Neural cell (in vitro differentiated cells): ENCODE measurements around the gene ATG2B. TPM values are rescaled to one million over a fixed set of nuclear protein-coding genes. Genes with fewer than 3 reads are reported as not detected.
A peak's percentile ranks its signal among the peaks of the same experiment; 100 is the strongest.

ENCODE experiments used
- H2AFZ ChIP-seq: fragments of 200-600, 300-800 bp; sonication (generic), shearing (Covaris generic); 2 replicates; pipeline ENCODE4 v1.6.0; 2014; ENCODE audit warnings: low read depth, mild to moderate bottlenecking, antibody characterized with exemption, low read length, moderate library complexity
- H3F3A ChIP-seq: fragments of 200-600 bp; shearing (Covaris generic); 2 replicates; pipeline ENCODE4 v1.6.1; 2016; ENCODE audit warnings: mild to moderate bottlenecking, moderate library complexity, mixed read lengths, antibody characterized with exemption, low read length; ENCODE audit not compliant: insufficient read depth, poor library complexity, severe bottlenecking
- H3K27ac ChIP-seq: fragments of 200-600, 300-800 bp; sonication (generic), shearing (Covaris generic); 2 replicates; pipeline ENCODE4 v1.5.1; 2014; ENCODE audit warnings: mild to moderate bottlenecking, low read length, moderate library complexity
- H3K27me3 ChIP-seq: fragments of 300-800, 200-600 bp; sonication (generic), shearing (Covaris generic); 2 replicates; pipeline ENCODE4 v1.6.0; 2014; ENCODE audit warnings: mild to moderate bottlenecking, low read depth, low read length, moderate library complexity; ENCODE audit not compliant: insufficient read depth
- H3K36me3 ChIP-seq: fragments of 300-800, 200-600 bp; sonication (generic), shearing (Covaris generic); 2 replicates; pipeline ENCODE4 v1.5.1; 2014; ENCODE audit warnings: mild to moderate bottlenecking, antibody characterized with exemption, low read length, moderate library complexity; ENCODE audit not compliant: insufficient read depth
- H3K4me2 ChIP-seq: fragments of 300-800, 200-600 bp; sonication (generic), shearing (Covaris generic); 2 replicates; pipeline ENCODE4 v1.6.0; 2014; ENCODE audit warnings: mild to moderate bottlenecking, low read length
- H3K4me3 ChIP-seq: fragments of 300-800, 200-600 bp; sonication (generic), shearing (Covaris generic); 2 replicates; pipeline ENCODE4 v1.5.1; 2014; ENCODE audit warnings: mild to moderate bottlenecking, low read length, moderate library complexity
- H3K79me2 ChIP-seq: fragments of 200-600 bp; shearing (Covaris generic); replicated peaks from 2 replicates; pipeline ENCODE4 v1.6.0; 2014; ENCODE audit warnings: mild to moderate bottlenecking, low read length, moderate library complexity; ENCODE audit not compliant: insufficient read depth
- H3K9ac ChIP-seq: fragments of 300-800, 200-600 bp; sonication (generic), shearing (Covaris generic); 2 replicates; pipeline ENCODE4 v1.6.1; 2016; ENCODE audit warnings: mild to moderate bottlenecking, low read length, mixed read lengths
- H3K9me2 ChIP-seq: fragments of 200-600 bp; shearing (Covaris generic); 2 replicates; pipeline ENCODE4 v1.6.1; 2016; ENCODE audit warnings: mild to moderate bottlenecking, low read length, mixed read lengths; ENCODE audit not compliant: insufficient read depth
- H3K9me3 ChIP-seq: fragments of 200-600, 300-800 bp; sonication (generic), shearing (Covaris generic); 2 replicates; pipeline ENCODE4 v1.6.1; 2016; ENCODE audit warnings: mild to moderate bottlenecking, mixed run types, low read length, moderate library complexity, mixed read lengths
- H4K20me1 ChIP-seq: fragments of 200-600 bp; shearing (Covaris generic); 2 replicates; pipeline ENCODE4 v1.6.1; 2016; ENCODE audit warnings: mild to moderate bottlenecking, mixed run types; ENCODE audit not compliant: insufficient read depth
- EP300 ChIP-seq: fragments of 450-650 bp; conservative IDR thresholded peaks from 2 replicates; pipeline ENCODE4 v1.6.1; 2014; ENCODE audit warnings: antibody characterized with exemption, mild to moderate bottlenecking, moderate library complexity; ENCODE audit not compliant: poor library complexity, severe bottlenecking
- EZH2 ChIP-seq: fragments of 200-600, 300-800 bp; shearing (Covaris generic), sonication (generic); IDR thresholded peaks from 2 replicates; pipeline ENCODE4 v1.6.1; 2014; ENCODE audit warnings: antibody characterized with exemption, low read length, borderline replicate concordance, mild to moderate bottlenecking; ENCODE audit not compliant: insufficient read depth, poor library complexity, severe bottlenecking
- MXI1 ChIP-seq: fragments of 450-650 bp; conservative IDR thresholded peaks from 2 replicates; pipeline ENCODE4 v1.6.1; 2014; ENCODE audit warnings: antibody characterized with exemption, mild to moderate bottlenecking; ENCODE audit not compliant: poor library complexity, severe bottlenecking
- POLR2AphosphoS5 ChIP-seq: IDR thresholded peaks from 2 replicates; pipeline ENCODE4 v1.6.1; 2012
- RAD21 ChIP-seq: fragments of 450-650 bp; conservative IDR thresholded peaks from 2 replicates; pipeline ENCODE4 v1.6.1; 2014; ENCODE audit warnings: antibody characterized with exemption, mild to moderate bottlenecking, moderate library complexity
- SMC3 ChIP-seq: fragments of 450-650 bp; conservative IDR thresholded peaks from 2 replicates; pipeline ENCODE4 v1.6.1; 2014; ENCODE audit warnings: antibody characterized with exemption, mild to moderate bottlenecking, moderate library complexity; ENCODE audit not compliant: poor library complexity
- TAF1 ChIP-seq: IDR thresholded peaks from 2 replicates; pipeline ENCODE4 v1.6.1; 2012; ENCODE audit warnings: low read depth
- polyA minus RNA-seq: library from RNA; depleted of rRNA, polyadenylated mRNA; stranded (reverse); fragments of >200 nt; gene quantifications from 2 replicates; pipeline ENCODE4 v1.2.3, GENCODE V29; 2014
- polyA plus RNA-seq: library from polyadenylated mRNA; depleted of rRNA; stranded (reverse); fragments of >200 nt; gene quantifications from 2 replicates; pipeline ENCODE4 v1.2.3, GENCODE V29; 2014
- TF ChIP-seq, protein P1 (sequence below): fragments of 450-650 bp; IDR thresholded peaks from 2 replicates; pipeline ENCODE4 v1.5.1; 2014; ENCODE audit warnings: antibody characterized with exemption, mild to moderate bottlenecking, moderate library complexity; ENCODE audit not compliant: poor library complexity, severe bottlenecking
- TF ChIP-seq, protein P2 (sequence below): IDR thresholded peaks from 2 replicates; pipeline ENCODE4 v1.6.1; 2012; ENCODE audit warnings: borderline replicate concordance

ATG2B gene, protein sequence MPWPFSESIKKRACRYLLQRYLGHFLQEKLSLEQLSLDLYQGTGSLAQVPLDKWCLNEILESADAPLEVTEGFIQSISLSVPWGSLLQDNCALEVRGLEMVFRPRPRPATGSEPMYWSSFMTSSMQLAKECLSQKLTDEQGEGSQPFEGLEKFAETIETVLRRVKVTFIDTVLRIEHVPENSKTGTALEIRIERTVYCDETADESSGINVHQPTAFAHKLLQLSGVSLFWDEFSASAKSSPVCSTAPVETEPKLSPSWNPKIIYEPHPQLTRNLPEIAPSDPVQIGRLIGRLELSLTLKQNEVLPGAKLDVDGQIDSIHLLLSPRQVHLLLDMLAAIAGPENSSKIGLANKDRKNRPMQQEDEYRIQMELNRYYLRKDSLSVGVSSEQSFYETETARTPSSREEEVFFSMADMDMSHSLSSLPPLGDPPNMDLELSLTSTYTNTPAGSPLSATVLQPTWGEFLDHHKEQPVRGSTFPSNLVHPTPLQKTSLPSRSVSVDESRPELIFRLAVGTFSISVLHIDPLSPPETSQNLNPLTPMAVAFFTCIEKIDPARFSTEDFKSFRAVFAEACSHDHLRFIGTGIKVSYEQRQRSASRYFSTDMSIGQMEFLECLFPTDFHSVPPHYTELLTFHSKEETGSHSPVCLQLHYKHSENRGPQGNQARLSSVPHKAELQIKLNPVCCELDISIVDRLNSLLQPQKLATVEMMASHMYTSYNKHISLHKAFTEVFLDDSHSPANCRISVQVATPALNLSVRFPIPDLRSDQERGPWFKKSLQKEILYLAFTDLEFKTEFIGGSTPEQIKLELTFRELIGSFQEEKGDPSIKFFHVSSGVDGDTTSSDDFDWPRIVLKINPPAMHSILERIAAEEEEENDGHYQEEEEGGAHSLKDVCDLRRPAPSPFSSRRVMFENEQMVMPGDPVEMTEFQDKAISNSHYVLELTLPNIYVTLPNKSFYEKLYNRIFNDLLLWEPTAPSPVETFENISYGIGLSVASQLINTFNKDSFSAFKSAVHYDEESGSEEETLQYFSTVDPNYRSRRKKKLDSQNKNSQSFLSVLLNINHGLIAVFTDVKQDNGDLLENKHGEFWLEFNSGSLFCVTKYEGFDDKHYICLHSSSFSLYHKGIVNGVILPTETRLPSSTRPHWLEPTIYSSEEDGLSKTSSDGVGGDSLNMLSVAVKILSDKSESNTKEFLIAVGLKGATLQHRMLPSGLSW (N-terminal part only)
- polyA plus RNA-seq (16.2 and 17.9 TPM in 2 replicates), polyA minus RNA-seq (47.0 and 53.9 TPM in 2 replicates)

DNA sequence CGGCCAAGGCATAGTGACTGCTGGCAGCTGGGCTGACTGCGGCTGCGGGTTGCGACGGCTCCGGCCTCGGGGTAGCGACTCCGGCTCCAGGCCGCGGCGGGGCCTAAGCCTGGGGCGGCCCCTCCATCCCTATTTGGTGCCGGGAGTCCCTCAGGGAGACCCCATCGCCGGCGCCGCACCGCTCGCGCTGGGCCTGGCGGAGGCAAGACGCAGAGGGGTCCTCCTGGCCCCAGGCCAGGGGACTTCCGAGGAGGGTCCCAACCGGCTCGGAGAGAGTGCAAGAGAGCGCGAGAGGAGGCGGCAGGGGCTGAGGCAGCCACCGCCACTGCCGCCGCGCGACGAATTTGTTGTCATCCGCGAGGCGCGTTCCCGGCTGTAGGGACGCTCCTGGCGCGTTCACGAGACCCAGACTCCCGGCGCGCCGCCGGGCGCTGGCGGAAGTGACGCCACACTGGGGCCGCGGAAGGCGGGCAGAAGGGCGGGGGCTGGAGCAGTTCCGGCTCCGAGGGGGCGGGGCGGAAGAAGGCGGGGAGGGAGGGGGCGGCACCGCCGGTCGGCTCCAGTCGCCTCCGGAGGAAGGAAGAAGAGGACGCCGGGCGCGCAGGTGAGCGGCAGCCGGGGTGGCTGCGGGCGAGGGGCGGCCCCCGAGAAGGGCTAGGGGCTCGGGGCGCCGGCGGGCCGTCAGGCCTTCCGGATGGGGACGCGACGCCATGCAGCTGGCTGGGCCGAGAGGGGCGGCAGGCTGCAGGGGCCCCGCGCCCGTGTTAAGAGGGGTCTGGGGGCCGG, at the start of gene ATG2B, which contains the start of gene GSKIP:
Gene ATG2B (minus strand): TSS at position 377 of the 786 bp plus-strand sequence. CDS start 365 bp downstream, at position 12.
Gene GSKIP (plus strand): TSS at position 562 of the 786 bp plus-strand sequence. CDS start 18,722 bp downstream, outside the sequence.
- Histone ChIP-seq H3K27ac (peak within 1 kb of the TSS; percentile 89), H3K27me3 (no peaks in the 10 kb centered on the region), H3K36me3 (no peaks in the 10 kb centered on the region), H3K4me3 (peak within 1 kb of the TSS; percentile 94), H3K9ac (peak within 1 kb of the TSS; percentile 89), H3K9me2 (no peaks in the 10 kb centered on the region), H3K9me3 (no peaks in the 10 kb centered on the region), H3K79me2 (peaks cover 75% of the 10 kb centered on the region), H3K4me2 (peak within 1 kb of the TSS; percentile 95), H4K20me1 (peaks cover 3% of the 10 kb centered on the region), H3F3A (peaks cover 5% of the 10 kb centered on the region), H2AFZ (peak within 1 kb of the TSS; percentile 74)
- no peak for TF ChIP-seq EZH2
- TF ChIP-seq RAD21 = no peak
- no peak for TF ChIP-seq TAF1
- TF ChIP-seq, protein P1, sequence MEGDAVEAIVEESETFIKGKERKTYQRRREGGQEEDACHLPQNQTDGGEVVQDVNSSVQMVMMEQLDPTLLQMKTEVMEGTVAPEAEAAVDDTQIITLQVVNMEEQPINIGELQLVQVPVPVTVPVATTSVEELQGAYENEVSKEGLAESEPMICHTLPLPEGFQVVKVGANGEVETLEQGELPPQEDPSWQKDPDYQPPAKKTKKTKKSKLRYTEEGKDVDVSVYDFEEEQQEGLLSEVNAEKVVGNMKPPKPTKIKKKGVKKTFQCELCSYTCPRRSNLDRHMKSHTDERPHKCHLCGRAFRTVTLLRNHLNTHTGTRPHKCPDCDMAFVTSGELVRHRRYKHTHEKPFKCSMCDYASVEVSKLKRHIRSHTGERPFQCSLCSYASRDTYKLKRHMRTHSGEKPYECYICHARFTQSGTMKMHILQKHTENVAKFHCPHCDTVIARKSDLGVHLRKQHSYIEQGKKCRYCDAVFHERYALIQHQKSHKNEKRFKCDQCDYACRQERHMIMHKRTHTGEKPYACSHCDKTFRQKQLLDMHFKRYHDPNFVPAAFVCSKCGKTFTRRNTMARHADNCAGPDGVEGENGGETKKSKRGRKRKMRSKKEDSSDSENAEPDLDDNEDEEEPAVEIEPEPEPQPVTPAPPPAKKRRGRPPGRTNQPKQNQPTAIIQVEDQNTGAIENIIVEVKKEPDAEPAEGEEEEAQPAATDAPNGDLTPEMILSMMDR = no peak
- TF ChIP-seq SMC3 = peak; percentile 13
- TF ChIP-seq POLR2AphosphoS5 = peak; percentile 88
- TF ChIP-seq EP300 = peak; percentile 28
- TF ChIP-seq, protein P2, sequence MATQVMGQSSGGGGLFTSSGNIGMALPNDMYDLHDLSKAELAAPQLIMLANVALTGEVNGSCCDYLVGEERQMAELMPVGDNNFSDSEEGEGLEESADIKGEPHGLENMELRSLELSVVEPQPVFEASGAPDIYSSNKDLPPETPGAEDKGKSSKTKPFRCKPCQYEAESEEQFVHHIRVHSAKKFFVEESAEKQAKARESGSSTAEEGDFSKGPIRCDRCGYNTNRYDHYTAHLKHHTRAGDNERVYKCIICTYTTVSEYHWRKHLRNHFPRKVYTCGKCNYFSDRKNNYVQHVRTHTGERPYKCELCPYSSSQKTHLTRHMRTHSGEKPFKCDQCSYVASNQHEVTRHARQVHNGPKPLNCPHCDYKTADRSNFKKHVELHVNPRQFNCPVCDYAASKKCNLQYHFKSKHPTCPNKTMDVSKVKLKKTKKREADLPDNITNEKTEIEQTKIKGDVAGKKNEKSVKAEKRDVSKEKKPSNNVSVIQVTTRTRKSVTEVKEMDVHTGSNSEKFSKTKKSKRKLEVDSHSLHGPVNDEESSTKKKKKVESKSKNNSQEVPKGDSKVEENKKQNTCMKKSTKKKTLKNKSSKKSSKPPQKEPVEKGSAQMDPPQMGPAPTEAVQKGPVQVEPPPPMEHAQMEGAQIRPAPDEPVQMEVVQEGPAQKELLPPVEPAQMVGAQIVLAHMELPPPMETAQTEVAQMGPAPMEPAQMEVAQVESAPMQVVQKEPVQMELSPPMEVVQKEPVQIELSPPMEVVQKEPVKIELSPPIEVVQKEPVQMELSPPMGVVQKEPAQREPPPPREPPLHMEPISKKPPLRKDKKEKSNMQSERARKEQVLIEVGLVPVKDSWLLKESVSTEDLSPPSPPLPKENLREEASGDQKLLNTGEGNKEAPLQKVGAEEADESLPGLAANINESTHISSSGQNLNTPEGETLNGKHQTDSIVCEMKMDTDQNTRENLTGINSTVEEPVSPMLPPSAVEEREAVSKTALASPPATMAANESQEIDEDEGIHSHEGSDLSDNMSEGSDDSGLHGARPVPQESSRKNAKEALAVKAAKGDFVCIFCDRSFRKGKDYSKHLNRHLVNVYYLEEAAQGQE = peak; percentile 59
- TF ChIP-seq MXI1 = peak; percentile 45
